ENCODE data around the gene ZNF536. TPM values are rescaled to one million over a fixed set of nuclear protein-coding genes. Genes with fewer than 3 reads are reported as not detected.

The ZNF536 gene
- total RNA-seq, 1 donor from 2014 or later: 24.9 TPM

- TF ChIP-seq CTCF (IDR thresholded peaks at IDR 0.05; ENCODE audit: partially characterized antibody, unreplicated experiment): no peak
- DNase-seq: no peak
- peaks cover 5% of the 10 kb centered on the region for H3K27me3 Mint-ChIP-seq (ENCODE audit: unreplicated experiment)
- no peaks in the 10 kb centered on the region for H3K36me3 Mint-ChIP-seq (ENCODE audit: unreplicated experiment)
- H3K4me1 Mint-ChIP-seq (ENCODE audit: low read depth, unreplicated experiment): no peaks in the 10 kb centered on the region
- H3K4me3 Mint-ChIP-seq (ENCODE audit: unreplicated experiment): no peak overlapping the region
- no peak overlapping the region for H3K27ac Mint-ChIP-seq (ENCODE audit: unreplicated experiment)
- peaks cover 3% of the 10 kb centered on the region for H3K9me3 Mint-ChIP-seq (ENCODE audit: unreplicated experiment)
Observed at GRCh38 chr19:30605333-30605732, 233.1 kb downstream of the ZNF536 start.

DNA sequence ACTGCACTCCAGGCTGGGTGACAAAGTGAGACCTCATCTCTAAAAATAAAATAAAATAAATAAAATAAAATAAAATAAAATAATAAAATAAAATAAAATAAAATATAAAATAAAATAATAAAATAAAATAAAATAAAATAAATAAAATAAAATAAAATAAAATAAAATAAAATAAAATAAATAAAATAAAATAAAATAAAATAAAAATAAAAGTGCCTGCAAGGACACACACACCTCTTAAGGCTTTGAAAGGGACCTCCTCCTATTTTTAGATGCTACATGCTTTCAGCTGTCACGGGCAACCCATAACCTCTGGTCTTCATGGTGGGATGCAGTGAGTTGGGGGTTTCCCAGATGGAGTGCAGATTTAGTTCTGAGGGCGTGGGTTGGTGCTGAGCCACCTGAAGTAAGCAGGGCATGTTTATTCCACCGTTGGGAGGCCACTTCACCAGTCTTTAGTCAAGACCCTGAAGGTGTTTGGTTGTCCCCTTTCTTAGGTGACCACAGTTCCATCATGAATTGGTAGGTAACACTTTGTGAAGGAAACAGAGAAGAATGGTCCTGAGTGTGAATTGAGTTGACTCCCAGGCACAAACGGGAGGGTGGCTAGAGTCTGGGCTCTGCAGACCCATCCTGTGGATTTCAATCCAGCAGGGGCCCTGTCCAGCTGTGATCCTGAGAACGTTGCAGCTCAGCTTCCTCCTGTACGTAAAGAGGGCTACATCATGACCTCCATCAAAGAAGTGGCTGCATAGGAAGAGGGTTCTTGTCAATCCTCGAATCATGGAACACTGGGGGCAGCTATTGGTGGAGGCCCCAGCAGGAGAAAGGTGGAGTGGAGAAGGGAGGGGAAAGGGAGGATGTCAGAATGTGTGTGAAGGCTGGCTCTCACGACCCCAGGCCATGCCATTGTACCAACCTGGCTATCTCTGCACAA, 234.2 kb downstream of the ZNF536 start:
- TF ChIP-seq CTCF (IDR thresholded peaks at IDR 0.05; ENCODE audit: partially characterized antibody, unreplicated experiment): no peak
- Mint-ChIP-seq H3K36me3 (ENCODE audit: unreplicated experiment) (no peaks in the 10 kb centered on the region), H3K4me3 (ENCODE audit: unreplicated experiment) (no peak overlapping the region), H3K4me1 (ENCODE audit: low read depth, unreplicated experiment) (no peaks in the 10 kb centered on the region), H3K27ac (ENCODE audit: unreplicated experiment) (no peak overlapping the region), H3K27me3 (ENCODE audit: unreplicated experiment) (peaks cover 5% of the 10 kb centered on the region), H3K9me3 (ENCODE audit: unreplicated experiment) (peaks cover 3% of the 10 kb centered on the region)
- no peak for DNase-seq
